HG02623 (cell line): ENCODE data around the gene MAP3K14.

Source experiments
- ATAC-seq: cut with Tn5 transposase; IDR thresholded peaks from one replicate; pipeline ENCODE4 v1.9.1; 2021; ENCODE audit warnings: moderate library complexity; ENCODE audit not compliant: unreplicated experiment

MAP3K14 gene

GRCh38 chr17:45317111-45317928 lies 500 bp upstream of the MAP3K14 start:
- ATAC-seq: peak; percentile 75

GRCh38 chr17:45315648-45316433 lies 979 bp downstream of the MAP3K14 start:
- ATAC-seq: no peak

GRCh38 chr17:45314741-45315647 lies 1.8 kb downstream of the MAP3K14 start:
- ATAC-seq: no peak

GRCh38 chr17:45313996-45314740 lies 2.7 kb downstream of the MAP3K14 start:
- ATAC-seq: no peak

GRCh38 chr17:45313421-45313771 lies 3.4 kb downstream of the MAP3K14 start:
- no peak for ATAC-seq

GRCh38 chr17:45312477-45313420 lies 4.1 kb downstream of the MAP3K14 start:
- ATAC-seq: no peak

- no peak for ATAC-seq
Observed at GRCh38 chr17:45311760-45312476, 4.9 kb downstream of the MAP3K14 start.

GRCh38 chr17:45311401-45311759 lies 5.4 kb downstream of the MAP3K14 start:
- no peak for ATAC-seq

GRCh38 chr17:45310380-45311324 lies 6.2 kb downstream of the MAP3K14 start:
- no peak for ATAC-seq

GRCh38 chr17:45309400-45309799 lies 7.4 kb downstream of the MAP3K14 start:
- no peak for ATAC-seq

GRCh38 chr17:45308840-45309239 lies 8.0 kb downstream of the MAP3K14 start:
- no peak for ATAC-seq

- no peak for ATAC-seq
Observed at GRCh38 chr17:45308016-45308365, 8.8 kb downstream of the MAP3K14 start.

- no peak for ATAC-seq
Observed at GRCh38 chr17:45307290-45308015, 9.4 kb downstream of the MAP3K14 start.

- no peak for ATAC-seq
Observed at GRCh38 chr17:45306623-45307022, 10.2 kb downstream of the MAP3K14 start.

GRCh38 chr17:45306094-45306493 lies 10.7 kb downstream of the MAP3K14 start:
- no peak for ATAC-seq

GRCh38 chr17:45305530-45306087 lies 11.2 kb downstream of the MAP3K14 start:
- ATAC-seq: no peak

GRCh38 chr17:45302649-45303173 lies 14.1 kb downstream of the MAP3K14 start:
- ATAC-seq: peak; percentile 55
